ENCODE measurements around the gene ARHGAP24.

GRCh38 chr4:86033171-86033570 lies 558.2 kb downstream of the ARHGAP24 start:
- TF ChIP-seq POLR2A (IDR thresholded peaks at IDR 0.05) (no peak), CTCF (IDR thresholded peaks at IDR 0.05) (no peak)
